HEK293 (cell line): ENCODE measurements around the gene SGPL1.

Experiments used
- KLF10 ChIP-seq: fragments of 450-650 bp; IDR thresholded peaks from 2 replicates; pipeline ENCODE4 v1.5.1; 2018; ENCODE audit warnings: missing biosample characterization, mild to moderate bottlenecking, missing genetic modification characterization
- SALL2 ChIP-seq: fragments of 450-650 bp; formaldehyde crosslinking; IDR thresholded peaks from 2 replicates; pipeline ENCODE4 v1.5.0; 2017; ENCODE audit warnings: missing biosample characterization, mild to moderate bottlenecking, missing genetic modification characterization, borderline replicate concordance
- ZBTB7A ChIP-seq: fragments of 450-650 bp; formaldehyde crosslinking; IDR thresholded peaks from 2 replicates; pipeline ENCODE4 v1.5.1; 2016; ENCODE audit warnings: low read depth, missing biosample characterization, missing genetic modification characterization
- ZNF184 ChIP-seq: fragments of 450-650 bp; IDR thresholded peaks from 2 replicates; pipeline ENCODE4 v1.5.1; 2018; ENCODE audit warnings: missing biosample characterization, mild to moderate bottlenecking, missing genetic modification characterization
- ZNF211 ChIP-seq: fragments of 450-650 bp; formaldehyde crosslinking; IDR thresholded peaks from 2 replicates; pipeline ENCODE4 v1.5.1; 2016; ENCODE audit warnings: low read depth, missing biosample characterization, missing genetic modification characterization
- ZNF670 ChIP-seq: fragments of 450-650 bp; formaldehyde crosslinking; IDR thresholded peaks from 2 replicates; pipeline ENCODE4 v1.5.1; 2016; ENCODE audit warnings: missing biosample characterization, missing genetic modification characterization, low read depth
- ZNF776 ChIP-seq: fragments of 450-650 bp; formaldehyde crosslinking; IDR thresholded peaks from 2 replicates; pipeline ENCODE4 v1.5.0; 2017; ENCODE audit warnings: missing biosample characterization, missing genetic modification characterization, borderline replicate concordance
- TF ChIP-seq, protein P1 (sequence below): fragments of 450-650 bp; formaldehyde crosslinking; IDR thresholded peaks from 2 replicates; pipeline ENCODE4 v1.5.1; 2016; ENCODE audit warnings: missing biosample characterization, missing genetic modification characterization
- TF ChIP-seq, protein P2 (sequence below): fragments of 450-650 bp; formaldehyde crosslinking; IDR thresholded peaks from 2 replicates; pipeline ENCODE4 v1.5.1; 2016; ENCODE audit warnings: missing biosample characterization, missing genetic modification characterization
- TF ChIP-seq, protein P3 (sequence below): sonication (generic); formaldehyde crosslinking; IDR thresholded peaks from 2 replicates; pipeline ENCODE4 v1.8.1; 2022; ENCODE audit warnings: mild to moderate bottlenecking, moderate library complexity, missing genetic modification reagents

DNA sequence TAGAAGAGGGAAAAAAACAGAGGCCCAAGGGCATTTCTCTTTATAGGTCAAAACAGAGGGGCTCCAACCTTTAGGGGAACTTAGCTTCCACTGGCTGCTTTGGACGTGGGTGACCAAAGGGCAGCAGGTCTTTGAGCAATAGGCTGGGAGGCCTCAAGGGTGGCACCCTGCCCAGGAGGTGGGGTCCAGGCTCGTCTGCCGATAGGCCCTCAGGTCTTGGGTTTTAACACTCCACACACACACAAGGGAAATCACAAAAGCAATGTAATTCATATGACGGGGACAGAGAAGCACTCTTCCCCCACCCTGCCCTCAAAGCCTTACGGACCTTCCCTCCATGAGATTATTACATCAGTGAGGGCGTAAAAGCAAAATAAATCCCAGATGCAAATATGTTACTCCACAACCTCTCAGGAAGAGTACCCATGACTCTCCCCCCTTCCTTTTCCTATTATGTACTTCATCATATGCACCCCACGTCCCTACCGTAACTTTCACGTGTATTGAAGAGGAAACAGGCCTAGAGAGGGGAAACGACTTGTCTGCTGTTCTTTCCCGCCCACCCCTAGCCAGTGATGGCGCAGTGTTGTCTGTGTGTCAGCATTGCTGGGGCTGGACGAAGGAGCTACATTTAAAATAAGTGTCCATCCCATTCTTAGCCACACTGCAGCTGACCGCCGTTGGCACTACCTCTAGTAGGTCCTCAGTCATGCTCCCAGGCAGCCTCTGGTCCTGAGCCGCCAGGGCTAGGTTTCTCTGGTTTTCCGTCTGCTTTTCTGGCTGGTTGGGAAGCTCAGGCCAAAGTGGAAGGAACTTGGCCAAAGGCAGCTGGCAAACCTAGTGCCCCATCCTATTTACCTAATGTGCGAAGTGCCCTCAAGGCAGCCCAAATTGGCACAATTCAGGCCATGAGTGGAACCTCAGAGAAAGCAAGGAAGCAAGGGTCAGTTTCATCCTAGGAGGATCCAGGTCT lies 70.5 kb downstream of the SGPL1 start:
- TF ChIP-seq, protein P1, sequence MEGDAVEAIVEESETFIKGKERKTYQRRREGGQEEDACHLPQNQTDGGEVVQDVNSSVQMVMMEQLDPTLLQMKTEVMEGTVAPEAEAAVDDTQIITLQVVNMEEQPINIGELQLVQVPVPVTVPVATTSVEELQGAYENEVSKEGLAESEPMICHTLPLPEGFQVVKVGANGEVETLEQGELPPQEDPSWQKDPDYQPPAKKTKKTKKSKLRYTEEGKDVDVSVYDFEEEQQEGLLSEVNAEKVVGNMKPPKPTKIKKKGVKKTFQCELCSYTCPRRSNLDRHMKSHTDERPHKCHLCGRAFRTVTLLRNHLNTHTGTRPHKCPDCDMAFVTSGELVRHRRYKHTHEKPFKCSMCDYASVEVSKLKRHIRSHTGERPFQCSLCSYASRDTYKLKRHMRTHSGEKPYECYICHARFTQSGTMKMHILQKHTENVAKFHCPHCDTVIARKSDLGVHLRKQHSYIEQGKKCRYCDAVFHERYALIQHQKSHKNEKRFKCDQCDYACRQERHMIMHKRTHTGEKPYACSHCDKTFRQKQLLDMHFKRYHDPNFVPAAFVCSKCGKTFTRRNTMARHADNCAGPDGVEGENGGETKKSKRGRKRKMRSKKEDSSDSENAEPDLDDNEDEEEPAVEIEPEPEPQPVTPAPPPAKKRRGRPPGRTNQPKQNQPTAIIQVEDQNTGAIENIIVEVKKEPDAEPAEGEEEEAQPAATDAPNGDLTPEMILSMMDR (tag by site-specific recombination) = no peak
- TF ChIP-seq SALL2 (tag by site-specific recombination) = no peak
- TF ChIP-seq, protein P2, sequence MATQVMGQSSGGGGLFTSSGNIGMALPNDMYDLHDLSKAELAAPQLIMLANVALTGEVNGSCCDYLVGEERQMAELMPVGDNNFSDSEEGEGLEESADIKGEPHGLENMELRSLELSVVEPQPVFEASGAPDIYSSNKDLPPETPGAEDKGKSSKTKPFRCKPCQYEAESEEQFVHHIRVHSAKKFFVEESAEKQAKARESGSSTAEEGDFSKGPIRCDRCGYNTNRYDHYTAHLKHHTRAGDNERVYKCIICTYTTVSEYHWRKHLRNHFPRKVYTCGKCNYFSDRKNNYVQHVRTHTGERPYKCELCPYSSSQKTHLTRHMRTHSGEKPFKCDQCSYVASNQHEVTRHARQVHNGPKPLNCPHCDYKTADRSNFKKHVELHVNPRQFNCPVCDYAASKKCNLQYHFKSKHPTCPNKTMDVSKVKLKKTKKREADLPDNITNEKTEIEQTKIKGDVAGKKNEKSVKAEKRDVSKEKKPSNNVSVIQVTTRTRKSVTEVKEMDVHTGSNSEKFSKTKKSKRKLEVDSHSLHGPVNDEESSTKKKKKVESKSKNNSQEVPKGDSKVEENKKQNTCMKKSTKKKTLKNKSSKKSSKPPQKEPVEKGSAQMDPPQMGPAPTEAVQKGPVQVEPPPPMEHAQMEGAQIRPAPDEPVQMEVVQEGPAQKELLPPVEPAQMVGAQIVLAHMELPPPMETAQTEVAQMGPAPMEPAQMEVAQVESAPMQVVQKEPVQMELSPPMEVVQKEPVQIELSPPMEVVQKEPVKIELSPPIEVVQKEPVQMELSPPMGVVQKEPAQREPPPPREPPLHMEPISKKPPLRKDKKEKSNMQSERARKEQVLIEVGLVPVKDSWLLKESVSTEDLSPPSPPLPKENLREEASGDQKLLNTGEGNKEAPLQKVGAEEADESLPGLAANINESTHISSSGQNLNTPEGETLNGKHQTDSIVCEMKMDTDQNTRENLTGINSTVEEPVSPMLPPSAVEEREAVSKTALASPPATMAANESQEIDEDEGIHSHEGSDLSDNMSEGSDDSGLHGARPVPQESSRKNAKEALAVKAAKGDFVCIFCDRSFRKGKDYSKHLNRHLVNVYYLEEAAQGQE (tag by site-specific recombination) = no peak
- TF ChIP-seq, protein P3, sequence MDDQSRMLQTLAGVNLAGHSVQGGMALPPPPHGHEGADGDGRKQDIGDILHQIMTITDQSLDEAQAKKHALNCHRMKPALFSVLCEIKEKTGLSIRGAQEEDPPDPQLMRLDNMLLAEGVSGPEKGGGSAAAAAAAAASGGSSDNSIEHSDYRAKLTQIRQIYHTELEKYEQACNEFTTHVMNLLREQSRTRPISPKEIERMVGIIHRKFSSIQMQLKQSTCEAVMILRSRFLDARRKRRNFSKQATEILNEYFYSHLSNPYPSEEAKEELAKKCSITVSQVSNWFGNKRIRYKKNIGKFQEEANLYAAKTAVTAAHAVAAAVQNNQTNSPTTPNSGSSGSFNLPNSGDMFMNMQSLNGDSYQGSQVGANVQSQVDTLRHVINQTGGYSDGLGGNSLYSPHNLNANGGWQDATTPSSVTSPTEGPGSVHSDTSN (CRISPR knock-in tag) = no peak
- no peak for TF ChIP-seq ZNF776 (tag by site-specific recombination)
- TF ChIP-seq KLF10 = no peak
- no peak for TF ChIP-seq ZBTB7A (tag by site-specific recombination)
- no peak for TF ChIP-seq ZNF211
- no peak for TF ChIP-seq ZNF184
- no peak for TF ChIP-seq ZNF670 (tag by site-specific recombination)
